ENCODE results near the gene PAQR6.

PAQR6 gene

DNA sequence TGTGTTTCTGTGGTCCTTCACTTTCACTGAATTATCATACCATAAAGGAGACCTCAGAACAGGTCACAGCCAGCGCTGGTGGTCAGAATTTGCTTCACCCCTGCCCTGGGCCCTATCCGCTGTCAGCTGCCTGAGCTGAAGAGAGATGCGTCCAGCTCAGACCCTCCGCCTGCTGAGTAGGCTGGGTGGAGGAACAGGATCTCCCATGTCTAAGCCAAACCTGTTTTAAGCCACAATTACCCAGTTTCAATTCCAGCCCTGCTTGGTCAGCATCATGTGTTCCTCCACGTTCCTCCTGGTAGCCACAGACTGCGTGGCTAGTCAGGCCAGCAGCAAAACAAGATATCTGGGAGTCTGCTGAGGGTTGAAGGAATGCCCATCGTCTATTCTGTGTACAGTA, 19.4 kb downstream of the PAQR6 start:
- CTCF ChIA-PET: interaction anchor here (1.3 to 16.8 kb wide), 4 partner anchors 30 to 92 kb away, joined by 3 to 399 read pairs (median 5); partner anchors contain the start of gene SEMA4A
- POLR2A ChIA-PET: no interaction called here
- Histone ChIP-seq H3K27me3 (replicated peaks in 2 of 5; ENCODE audit: control insufficient read depth in 4 of 5, insufficient read depth in 5 of 5, low read length in 4 of 5) (no peaks in the 10 kb centered on the region), H3K27ac (ENCODE audit: insufficient read depth in 1 of 2, low read depth in 1 of 2, low read length in 2 of 2, poor library complexity in 1 of 2, severe bottlenecking in 2 of 2) (no peak overlapping the region), H3K9me3 (ENCODE audit: control extremely low read depth in 1 of 5, control insufficient read depth in 4 of 5, insufficient read depth in 2 of 5, low read depth in 1 of 5, low read length in 4 of 5) (no peaks in the 10 kb centered on the region), H3K4me1 (ENCODE audit: control extremely low read depth in 1 of 4, control insufficient read depth in 4 of 4, insufficient read depth in 4 of 4, low read length in 3 of 4) (peaks cover 0 to 18% (median 15%) of the 10 kb centered on the region in 4 experiments), H3K4me3 (ENCODE audit: control insufficient read depth in 1 of 7, extremely low read depth in 1 of 7, insufficient read depth in 4 of 7, low read depth in 2 of 7, low read length in 6 of 7) (no peak overlapping the region), H3K36me3 (ENCODE audit: control insufficient read depth in 4 of 4, insufficient read depth in 4 of 4, low read length in 3 of 4) (peaks cover 4 to 44% (median 27%) of the 10 kb centered on the region in 4 experiments)
- WGBS (ENCODE audit: insufficient coverage): 96% methylated on average over 4 of the region's 7 CpGs
- DNase-seq: no peak

DNA sequence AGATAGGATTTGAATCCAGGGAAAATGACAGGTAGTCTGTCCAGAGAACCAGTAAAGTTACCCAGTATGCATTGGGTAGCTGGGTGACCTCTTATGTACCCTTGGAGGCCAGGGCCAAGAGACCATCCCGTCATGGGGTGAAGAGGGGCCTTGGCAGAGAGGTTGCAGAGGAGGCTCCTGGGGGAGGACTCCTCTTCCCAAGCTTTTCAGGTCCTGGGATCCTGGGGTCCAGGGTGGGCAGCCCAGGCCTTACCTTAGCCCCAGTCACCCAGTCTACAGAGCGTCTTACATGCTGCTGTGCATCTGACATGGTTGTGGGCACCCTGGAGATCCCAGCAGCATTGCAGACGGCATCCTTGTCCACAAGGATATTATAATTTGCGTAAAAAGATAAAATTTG, 21.1 kb downstream of the PAQR6 start:
- 96% methylated on average over 3 of the region's 4 CpGs for WGBS (ENCODE audit: insufficient coverage)
- H3K36me3 ChIP-seq (ENCODE audit: control insufficient read depth in 4 of 4, insufficient read depth in 4 of 4, low read length in 3 of 4): peaks cover 7 to 57% (median 36%) of the 10 kb centered on the region in 4 experiments
- POLR2A ChIA-PET: interaction anchor here (1.0 kb wide), 1 partner anchor 14 kb away, joined by 4 read pairs; the partner anchor contains the start of gene PMF1
- H3K27ac ChIP-seq (ENCODE audit: insufficient read depth in 1 of 2, low read depth in 1 of 2, low read length in 2 of 2, poor library complexity in 1 of 2, severe bottlenecking in 2 of 2): no peak overlapping the region
- no peaks in the 10 kb centered on the region for H3K9me3 ChIP-seq (ENCODE audit: control extremely low read depth in 1 of 5, control insufficient read depth in 4 of 5, insufficient read depth in 2 of 5, low read depth in 1 of 5, low read length in 4 of 5)
- no peaks in the 10 kb centered on the region for H3K27me3 ChIP-seq (replicated peaks in 2 of 5; ENCODE audit: control insufficient read depth in 4 of 5, insufficient read depth in 5 of 5, low read length in 4 of 5)
- no peak overlapping the region for H3K4me3 ChIP-seq (ENCODE audit: control insufficient read depth in 1 of 7, extremely low read depth in 1 of 7, insufficient read depth in 4 of 7, low read depth in 2 of 7, low read length in 6 of 7)
- peaks cover 0 to 22% (median 14%) of the 10 kb centered on the region in 4 experiments for H3K4me1 ChIP-seq (ENCODE audit: control extremely low read depth in 1 of 4, control insufficient read depth in 4 of 4, insufficient read depth in 4 of 4, low read length in 3 of 4)
- CTCF ChIA-PET: interaction anchor here (1.2 to 16.8 kb wide), 7 partner anchors 11 to 99 kb away, joined by 3 to 399 read pairs (median 11); partner anchors contain the start of genes PMF1 and SEMA4A
- DNase-seq: no peak

- Histone ChIP-seq H3K36me3 (ENCODE audit: control insufficient read depth in 4 of 4, insufficient read depth in 4 of 4, low read length in 3 of 4) (peaks cover 9 to 64% (median 40%) of the 10 kb centered on the region in 4 experiments), H3K27me3 (replicated peaks in 2 of 5; ENCODE audit: control insufficient read depth in 4 of 5, insufficient read depth in 5 of 5, low read length in 4 of 5) (no peaks in the 10 kb centered on the region), H3K9me3 (ENCODE audit: control extremely low read depth in 1 of 5, control insufficient read depth in 4 of 5, insufficient read depth in 2 of 5, low read depth in 1 of 5, low read length in 4 of 5) (no peaks in the 10 kb centered on the region), H3K4me3 (ENCODE audit: control insufficient read depth in 1 of 7, extremely low read depth in 1 of 7, insufficient read depth in 4 of 7, low read depth in 2 of 7, low read length in 6 of 7) (no peak overlapping the region), H3K4me1 (ENCODE audit: control extremely low read depth in 1 of 4, control insufficient read depth in 4 of 4, insufficient read depth in 4 of 4, low read length in 3 of 4) (peaks cover 0 to 22% (median 12%) of the 10 kb centered on the region in 4 experiments), H3K27ac (ENCODE audit: insufficient read depth in 1 of 2, low read depth in 1 of 2, low read length in 2 of 2, poor library complexity in 1 of 2, severe bottlenecking in 2 of 2) (no peak overlapping the region)
- WGBS (ENCODE audit: insufficient coverage): no CpG with 5 or more reads among the region's 2 CpGs
- POLR2A ChIA-PET: interaction anchor here (1.1 kb wide), 1 partner anchor 80 kb away, joined by 4 read pairs; no protein-coding TSS in a partner anchor
- DNase-seq: no peak
- CTCF ChIA-PET: interaction anchor here (0.8 to 16.8 kb wide), 12 partner anchors 7 to 287 kb away, joined by 3 to 399 read pairs (median 11); partner anchors contain the start of genes PMF1 and SEMA4A
Measured at GRCh38 chr1:156226116-156226538, 21.7 kb downstream of the PAQR6 start.

DNA sequence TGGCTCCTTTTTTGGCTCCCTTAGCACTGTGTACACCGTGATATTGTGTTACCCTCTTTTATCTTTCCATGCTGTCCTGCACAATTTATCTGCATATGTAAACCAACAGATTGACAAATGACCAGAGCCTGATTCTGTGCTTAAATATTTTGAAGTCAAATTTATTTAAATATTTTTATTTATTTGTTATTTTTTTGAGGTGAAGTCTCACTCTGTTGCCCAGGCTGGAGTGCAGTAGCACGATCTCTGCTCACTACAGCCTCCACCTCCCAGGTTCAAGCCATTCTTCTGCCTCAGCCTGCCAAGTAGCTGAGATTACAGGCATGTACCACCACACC, 22.2 kb downstream of the PAQR6 start:
- Histone ChIP-seq H3K27ac (ENCODE audit: insufficient read depth in 1 of 2, low read depth in 1 of 2, low read length in 2 of 2, poor library complexity in 1 of 2, severe bottlenecking in 2 of 2) (no peak overlapping the region), H3K36me3 (ENCODE audit: control insufficient read depth in 4 of 4, insufficient read depth in 4 of 4, low read length in 3 of 4) (peaks cover 9 to 68% (median 43%) of the 10 kb centered on the region in 4 experiments), H3K9me3 (ENCODE audit: control extremely low read depth in 1 of 5, control insufficient read depth in 4 of 5, insufficient read depth in 2 of 5, low read depth in 1 of 5, low read length in 4 of 5) (no peaks in the 10 kb centered on the region), H3K4me1 (ENCODE audit: control extremely low read depth in 1 of 4, control insufficient read depth in 4 of 4, insufficient read depth in 4 of 4, low read length in 3 of 4) (peaks cover 0 to 22% (median 12%) of the 10 kb centered on the region in 4 experiments), H3K27me3 (replicated peaks in 2 of 5; ENCODE audit: control insufficient read depth in 4 of 5, insufficient read depth in 5 of 5, low read length in 4 of 5) (no peaks in the 10 kb centered on the region), H3K4me3 (ENCODE audit: control insufficient read depth in 1 of 7, extremely low read depth in 1 of 7, insufficient read depth in 4 of 7, low read depth in 2 of 7, low read length in 6 of 7) (no peak overlapping the region)
- DNase-seq: no peak
- POLR2A ChIA-PET: interaction anchor here (1.1 to 3.1 kb wide), 2 partner anchors 78 to 80 kb away, joined by 4 to 12 read pairs; no protein-coding TSS in a partner anchor
- CTCF ChIA-PET: interaction anchor here (0.6 to 16.8 kb wide), 26 partner anchors 8 to 287 kb away, joined by 3 to 399 read pairs (median 4); partner anchors contain the start of genes BGLAP, PMF1, SEMA4A and SLC25A44
- no CpG with 5 or more reads among the region's 2 CpGs for WGBS (ENCODE audit: insufficient coverage)

GRCh38 chr1:156221986-156222692, 25.7 kb downstream of the PAQR6 start:
- no peak overlapping the region for H3K4me3 ChIP-seq (ENCODE audit: control insufficient read depth in 1 of 7, extremely low read depth in 1 of 7, insufficient read depth in 4 of 7, low read depth in 2 of 7, low read length in 6 of 7)
- H3K36me3 ChIP-seq (ENCODE audit: control insufficient read depth in 4 of 4, insufficient read depth in 4 of 4, low read length in 3 of 4): peaks cover 4 to 49% (median 30%) of the 10 kb centered on the region in 4 experiments
- POLR2A ChIA-PET: no interaction called here
- CTCF ChIA-PET: interaction anchor here (0.6 to 16.8 kb wide), 6 partner anchors 10 to 156 kb away, joined by 3 to 399 read pairs (median 3); partner anchors contain the start of gene SEMA4A
- DNase-seq: no peak
- H3K4me1 ChIP-seq (ENCODE audit: control extremely low read depth in 1 of 4, control insufficient read depth in 4 of 4, insufficient read depth in 4 of 4, low read length in 3 of 4): peaks cover 16 to 45% (median 32%) of the 10 kb centered on the region in 4 experiments
- no peaks in the 10 kb centered on the region for H3K9me3 ChIP-seq (ENCODE audit: control extremely low read depth in 1 of 5, control insufficient read depth in 4 of 5, insufficient read depth in 2 of 5, low read depth in 1 of 5, low read length in 4 of 5)
- WGBS (ENCODE audit: insufficient coverage): 97% methylated on average over 5 of the region's 13 CpGs
- H3K27ac ChIP-seq (ENCODE audit: insufficient read depth in 1 of 2, low read depth in 1 of 2, low read length in 2 of 2, poor library complexity in 1 of 2, severe bottlenecking in 2 of 2): peak overlapping the region in 1 of 2 experiments; percentile 5
- no peaks in the 10 kb centered on the region for H3K27me3 ChIP-seq (replicated peaks in 2 of 5; ENCODE audit: control insufficient read depth in 4 of 5, insufficient read depth in 5 of 5, low read length in 4 of 5)

- CTCF ChIA-PET: interaction anchor here (0.9 to 16.8 kb wide), 5 partner anchors 12 to 90 kb away, joined by 3 to 399 read pairs (median 4); partner anchors contain the start of gene SEMA4A
- peaks cover 4 to 40% (median 25%) of the 10 kb centered on the region in 4 experiments for H3K36me3 ChIP-seq (ENCODE audit: control insufficient read depth in 4 of 4, insufficient read depth in 4 of 4, low read length in 3 of 4)
- peaks cover 16 to 43% (median 29%) of the 10 kb centered on the region in 4 experiments for H3K4me1 ChIP-seq (ENCODE audit: control extremely low read depth in 1 of 4, control insufficient read depth in 4 of 4, insufficient read depth in 4 of 4, low read length in 3 of 4)
- POLR2A ChIA-PET: interaction anchor here (0.9 kb wide), 1 partner anchor 59 kb away, joined by 5 read pairs; no protein-coding TSS in a partner anchor
- H3K4me3 ChIP-seq (ENCODE audit: control insufficient read depth in 1 of 7, extremely low read depth in 1 of 7, insufficient read depth in 4 of 7, low read depth in 2 of 7, low read length in 6 of 7): no peak overlapping the region
- peak overlapping the region in 1 of 2 experiments; percentile 52 for H3K27ac ChIP-seq (ENCODE audit: insufficient read depth in 1 of 2, low read depth in 1 of 2, low read length in 2 of 2, poor library complexity in 1 of 2, severe bottlenecking in 2 of 2)
- H3K27me3 ChIP-seq (replicated peaks in 2 of 5; ENCODE audit: control insufficient read depth in 4 of 5, insufficient read depth in 5 of 5, low read length in 4 of 5): no peaks in the 10 kb centered on the region
- DNase-seq: no peak
- H3K9me3 ChIP-seq (ENCODE audit: control extremely low read depth in 1 of 5, control insufficient read depth in 4 of 5, insufficient read depth in 2 of 5, low read depth in 1 of 5, low read length in 4 of 5): no peaks in the 10 kb centered on the region
- WGBS (ENCODE audit: insufficient coverage): 100% methylated on average over 5 of the region's 9 CpGs
Measured at GRCh38 chr1:156220226-156220625, 27.6 kb downstream of the PAQR6 start.
